Thyroid gland (tissue), 4 donors: ENCODE results near the gene LRMDA. TPM values are rescaled to one million over a fixed set of nuclear protein-coding genes. Genes with fewer than 3 reads are reported as not detected.
A peak's percentile ranks its signal among the peaks of the same experiment; 100 is the strongest.

Experiments used
- DNase-seq, 2 donors: peaks; one replicate each; pipeline ENCODE4 v3.0.0-alpha.2; 2019
- H3K27ac ChIP-seq, 3 donors: fragments of 200-600 bp; sonication (generic); 1 replicate in 2 of 3; 2 replicates in 1 of 3; pipeline ENCODE4 v1.5.1; 2016 to 2019; ENCODE audit warnings: mild to moderate bottlenecking in 1 of 3, moderate library complexity in 1 of 3
- H3K27me3 ChIP-seq: fragments of 200-600 bp; sonication (generic); one replicate; pipeline ENCODE4 v1.5.1; 2019
- H3K36me3 ChIP-seq, 2 donors: fragments of 200-600 bp; sonication (generic); one replicate each; pipeline ENCODE4 v1.5.1; 2016 to 2019
- H3K4me1 ChIP-seq, 2 donors: fragments of 200-600 bp; sonication (generic); one replicate each; pipeline ENCODE4 v1.5.1; 2017 to 2019
- H3K4me3 ChIP-seq, 3 donors: fragments of 200-600 bp; sonication (generic); replicated peaks in 1 of 3; 1 replicate in 2 of 3; 2 replicates in 1 of 3; pipeline ENCODE4 v1.5.1; 2016; ENCODE audit warnings: mild to moderate bottlenecking in 1 of 3
- H3K9me3 ChIP-seq: fragments of 200-600 bp; sonication (generic); one replicate; pipeline ENCODE4 v1.5.1; 2017
- POLR2A ChIP-seq, 2 donors: fragments of 450-650 bp; IDR thresholded peaks; one replicate each; pipeline ENCODE4 v1.6.1; 2017; ENCODE audit warnings: antibody characterized with exemption in 2 of 2, mild to moderate bottlenecking in 2 of 2, moderate library complexity in 1 of 2
- WGBS, 2 donors: methylation state at CpG; one replicate each; pipeline ENCODE4 v1.1.5; 2017; 5-methylcytosine and 5-hydroxymethylcytosine counted together
- intact Hi-C: fragments of 100-400 bp; cut with DNase I; formaldehyde crosslinking; loops from one replicate; pipeline ENCODE4 v1.15.1; 2023
- total RNA-seq, 4 donors: library from RNA; depleted of rRNA; stranded (reverse); fragments of >200 nt; gene quantifications; one replicate each; pipeline ENCODE4 v1.2.3, GENCODE V29; 2016
- TF ChIP-seq, protein P1 (sequence below), 6 experiments: fragments of 200-600 bp in 3 of 6; fragments of 450-650 bp in 3 of 6; sonication (generic) in 3 of 6; IDR thresholded peaks; one replicate each; pipeline ENCODE4 v1.5.1; 2016 to 2019; ENCODE audit warnings: antibody characterized with exemption in 6 of 6, mild to moderate bottlenecking in 2 of 6, inconsistent platforms in 1 of 6, moderate library complexity in 1 of 6

Gene LRMDA
- total RNA-seq, 4 donors from 2014 or later: 16.5 to 31.7 (median 23.2) TPM

DNA sequence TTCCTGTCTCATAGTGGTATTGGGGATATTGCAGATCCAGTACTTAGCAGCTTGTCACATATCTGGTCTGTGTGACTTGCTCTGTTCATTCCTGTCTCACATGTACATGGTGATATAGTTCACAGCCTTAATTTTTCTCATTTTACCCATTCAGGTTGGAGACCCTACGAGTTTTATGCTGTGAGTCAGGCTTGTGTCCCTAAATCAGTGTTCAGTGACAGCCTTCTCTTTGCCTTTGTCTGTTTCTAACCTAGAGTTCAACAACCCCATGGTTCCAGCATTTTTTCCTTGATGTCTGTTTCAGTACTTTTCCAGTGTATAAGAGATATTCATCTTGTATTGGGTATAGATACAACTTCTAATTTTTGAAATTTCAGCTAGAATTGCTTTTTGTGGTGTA, 1016.2 kb downstream of the LRMDA start:
- H3K27me3 ChIP-seq: no peaks in the 10 kb centered on the region
- H3K4me3 ChIP-seq: no peak overlapping the region
- no peaks in the 10 kb centered on the region for H3K9me3 ChIP-seq
- intact Hi-C loops: no loop called here
- DNase-seq: no peak
- WGBS, 2 donors: 94% methylated on average over 1 of the region's 1 CpG
- H3K4me1 ChIP-seq: no peaks in the 10 kb centered on the region
- no peak for TF ChIP-seq POLR2A (IDR thresholded peaks at IDR 0.05)
- TF ChIP-seq, protein P1, sequence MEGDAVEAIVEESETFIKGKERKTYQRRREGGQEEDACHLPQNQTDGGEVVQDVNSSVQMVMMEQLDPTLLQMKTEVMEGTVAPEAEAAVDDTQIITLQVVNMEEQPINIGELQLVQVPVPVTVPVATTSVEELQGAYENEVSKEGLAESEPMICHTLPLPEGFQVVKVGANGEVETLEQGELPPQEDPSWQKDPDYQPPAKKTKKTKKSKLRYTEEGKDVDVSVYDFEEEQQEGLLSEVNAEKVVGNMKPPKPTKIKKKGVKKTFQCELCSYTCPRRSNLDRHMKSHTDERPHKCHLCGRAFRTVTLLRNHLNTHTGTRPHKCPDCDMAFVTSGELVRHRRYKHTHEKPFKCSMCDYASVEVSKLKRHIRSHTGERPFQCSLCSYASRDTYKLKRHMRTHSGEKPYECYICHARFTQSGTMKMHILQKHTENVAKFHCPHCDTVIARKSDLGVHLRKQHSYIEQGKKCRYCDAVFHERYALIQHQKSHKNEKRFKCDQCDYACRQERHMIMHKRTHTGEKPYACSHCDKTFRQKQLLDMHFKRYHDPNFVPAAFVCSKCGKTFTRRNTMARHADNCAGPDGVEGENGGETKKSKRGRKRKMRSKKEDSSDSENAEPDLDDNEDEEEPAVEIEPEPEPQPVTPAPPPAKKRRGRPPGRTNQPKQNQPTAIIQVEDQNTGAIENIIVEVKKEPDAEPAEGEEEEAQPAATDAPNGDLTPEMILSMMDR (IDR thresholded peaks at IDR 0.05): no peak
- H3K36me3 ChIP-seq: no peaks in the 10 kb centered on the region
- H3K27ac ChIP-seq: no peak overlapping the region

DNA sequence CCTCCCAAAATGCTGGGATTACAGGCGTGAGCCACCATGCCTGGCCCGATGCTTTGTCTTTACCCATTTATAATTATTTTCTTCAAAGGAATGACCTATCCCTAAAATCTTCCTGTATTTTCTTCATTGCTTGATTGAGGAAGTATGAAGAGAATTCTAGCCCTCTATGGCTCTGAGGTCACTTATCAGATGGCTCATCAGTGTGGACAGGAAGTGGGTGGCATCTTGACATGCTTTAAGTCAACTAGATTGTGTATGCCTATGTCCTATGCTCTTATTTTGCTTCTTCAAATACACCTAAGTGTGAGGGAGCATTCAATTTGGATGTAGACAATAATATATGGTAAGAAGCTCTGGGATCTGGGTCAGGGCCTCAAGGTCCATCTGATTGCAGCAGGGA, 1020.5 kb downstream of the LRMDA start:
- Histone ChIP-seq H3K36me3 (no peaks in the 10 kb centered on the region), H3K9me3 (no peaks in the 10 kb centered on the region), H3K4me3 (no peak overlapping the region), H3K4me1 (no peaks in the 10 kb centered on the region), H3K27me3 (no peaks in the 10 kb centered on the region), H3K27ac (no peak overlapping the region)
- DNase-seq: no peak
- WGBS, 2 donors: 94 to 96% methylated on average over 2 of the region's 2 CpGs
- intact Hi-C loops: no loop called here
- TF ChIP-seq POLR2A (IDR thresholded peaks at IDR 0.05): no peak
- TF ChIP-seq, protein P1 (IDR thresholded peaks at IDR 0.05): no peak

DNA sequence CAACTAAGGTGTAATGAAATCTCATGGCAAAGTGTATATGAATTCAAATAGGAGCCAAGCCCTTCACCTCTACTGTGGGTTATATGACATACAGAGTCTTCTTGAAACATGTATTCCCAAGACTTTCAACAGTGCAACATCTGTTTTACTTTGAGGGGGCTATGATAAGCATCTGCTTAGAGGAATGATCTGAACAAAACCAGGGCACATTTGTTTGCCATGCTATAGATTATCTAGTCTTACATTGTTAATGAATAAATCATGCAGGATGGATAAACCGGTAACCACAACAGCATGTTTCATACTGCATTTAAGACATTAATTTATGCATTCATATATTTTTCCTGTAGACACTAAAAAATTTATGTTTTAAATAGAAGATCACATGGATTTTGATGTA, 1021.9 kb downstream of the LRMDA start:
- intact Hi-C loops: no loop called here
- TF ChIP-seq, protein P1 (IDR thresholded peaks at IDR 0.05): no peak
- no peak for TF ChIP-seq POLR2A (IDR thresholded peaks at IDR 0.05)
- 94 to 98% methylated on average over 1 of the region's 1 CpG for WGBS, 2 donors
- no peaks in the 10 kb centered on the region for H3K27me3 ChIP-seq
- DNase-seq: no peak
- no peak overlapping the region for H3K4me3 ChIP-seq
- no peaks in the 10 kb centered on the region for H3K36me3 ChIP-seq
- no peaks in the 10 kb centered on the region for H3K9me3 ChIP-seq
- no peak overlapping the region for H3K27ac ChIP-seq
- no peaks in the 10 kb centered on the region for H3K4me1 ChIP-seq

DNA sequence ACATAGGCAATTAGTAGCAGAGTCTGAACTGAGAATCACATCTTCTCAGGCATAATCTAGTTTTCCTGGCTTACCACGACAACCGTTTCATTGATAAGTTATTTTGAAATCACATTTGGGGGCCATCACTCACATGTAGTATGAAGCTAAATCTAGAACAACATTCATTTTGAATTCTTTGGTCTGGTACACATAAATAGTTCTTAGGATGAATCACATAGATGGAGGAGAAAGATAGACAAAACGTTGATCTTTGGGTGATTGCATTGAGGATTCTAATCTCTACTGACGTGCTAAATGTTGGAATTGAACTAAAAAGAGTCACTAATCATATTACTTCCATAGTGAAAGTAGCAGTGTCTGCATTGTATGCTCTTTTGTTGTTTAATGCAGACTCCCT, 1022.6 kb downstream of the LRMDA start:
- no peak overlapping the region for H3K4me3 ChIP-seq
- TF ChIP-seq POLR2A (IDR thresholded peaks at IDR 0.05): no peak
- TF ChIP-seq, protein P1 (IDR thresholded peaks at IDR 0.05): no peak
- H3K9me3 ChIP-seq: no peaks in the 10 kb centered on the region
- intact Hi-C loops: no loop called here
- no peak overlapping the region for H3K27ac ChIP-seq
- no peak for DNase-seq
- no peaks in the 10 kb centered on the region for H3K36me3 ChIP-seq
- WGBS, 2 donors: 90% methylated on average over 4 of the region's 4 CpGs
- no peaks in the 10 kb centered on the region for H3K27me3 ChIP-seq
- no peaks in the 10 kb centered on the region for H3K4me1 ChIP-seq

DNA sequence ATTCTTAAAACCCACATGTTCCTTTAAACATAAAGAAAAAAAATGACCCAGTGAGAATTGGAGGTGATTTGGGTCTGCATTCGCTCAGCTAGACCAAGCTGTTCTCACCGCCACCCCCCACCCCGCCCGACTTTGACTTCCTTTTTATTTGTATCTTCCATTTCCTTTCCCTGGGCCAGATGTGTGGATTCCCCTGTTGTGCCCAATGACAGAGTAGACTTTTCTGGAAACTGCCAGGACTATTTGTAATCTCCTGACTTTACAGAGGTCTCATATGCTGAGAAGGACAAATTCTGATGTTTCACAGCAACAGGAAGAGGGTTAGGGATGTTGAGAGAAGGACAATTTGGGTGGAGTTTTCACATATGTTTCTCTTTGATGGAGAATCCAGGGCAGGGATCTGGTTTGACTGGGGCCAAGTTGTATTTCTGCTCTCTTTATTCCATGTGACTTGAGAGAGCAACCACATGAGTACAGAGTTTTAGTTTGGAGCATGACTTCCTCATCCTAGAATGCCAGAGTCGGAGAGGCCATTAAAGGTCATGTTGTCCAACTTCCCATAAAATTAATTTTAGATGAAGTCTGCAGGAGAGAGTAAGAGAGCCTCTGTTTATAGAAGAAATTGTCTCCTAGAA, 1023.2 kb downstream of the LRMDA start:
- no peak for DNase-seq

More for the DNA sequence above, 1023.2 kb downstream of the LRMDA start:
- intact Hi-C loops: no loop called here
- Histone ChIP-seq H3K4me3 (no peak overlapping the region), H3K4me1 (no peaks in the 10 kb centered on the region), H3K27ac (peak overlapping the region in 1 of 3 donors; percentile 45), H3K36me3 (no peaks in the 10 kb centered on the region), H3K9me3 (no peaks in the 10 kb centered on the region), H3K27me3 (no peaks in the 10 kb centered on the region)
- TF ChIP-seq, protein P1 (IDR thresholded peaks at IDR 0.05): no peak
- TF ChIP-seq POLR2A (IDR thresholded peaks at IDR 0.05): no peak
- WGBS, 2 donors: 73 to 83% methylated on average over 5 of the region's 5 CpGs
